ENCODE results near the gene PRMT7. TPM values are rescaled to one million over a fixed set of nuclear protein-coding genes. Genes with fewer than 3 reads are reported as not detected.
"Not testable (repeated sequence)": the region's sequence is repeated elsewhere in the genome, so short reads cannot be mapped to it uniquely, and the experiment has no call there.

Gene PRMT7
- total RNA-seq, 2 donors from 2014 or later, result 71.2 to 75.9 TPM

GRCh38 chr16:68288252-68288650 is 22.6 kb upstream of the PRMT7 start:
- H3K4me3 Mint-ChIP-seq, result peak overlapping the region; percentile 53 to 79
- DNase-seq (no peak), ATAC-seq (replicated peaks in 1 of 2) (no peak)
- peak overlapping the region; percentile 89 for H3K27ac Mint-ChIP-seq
- H3K36me3 Mint-ChIP-seq (ENCODE audit: insufficient read depth in 2 of 2), result peaks cover 10 to 38% of the 10 kb centered on the region in 2 donors
- H3K27me3 Mint-ChIP-seq (ENCODE audit: low read depth), result no peaks in the 10 kb centered on the region
- H3K4me1 Mint-ChIP-seq (ENCODE audit: low read depth), result peaks cover 95% of the 10 kb centered on the region
- H3K9me3 Mint-ChIP-seq, result no peaks in the 10 kb centered on the region

DNA sequence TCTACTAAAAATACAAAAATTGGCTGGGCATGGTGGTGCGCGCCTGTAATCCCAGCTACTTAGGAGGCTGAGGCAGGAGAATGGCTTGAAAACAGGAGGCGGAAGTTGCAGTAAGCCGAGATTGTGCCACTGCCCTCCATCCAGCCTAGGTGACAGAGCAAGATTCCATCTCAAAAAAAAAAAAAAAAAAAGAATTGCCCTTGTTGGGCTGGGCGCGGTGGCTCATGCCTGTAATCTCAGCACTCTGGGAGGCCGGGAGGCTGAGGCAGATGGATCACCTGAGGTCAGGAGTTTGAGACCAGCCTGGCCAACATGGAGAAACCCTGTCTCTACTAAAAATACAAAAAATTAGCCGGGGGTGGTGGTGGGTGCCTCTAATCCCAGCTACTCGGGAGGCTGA is 22.0 kb upstream of the PRMT7 start:
- H3K9me3 Mint-ChIP-seq; DNase-seq; ATAC-seq (replicated peaks in 1 of 2); H3K27me3 Mint-ChIP-seq (ENCODE audit: low read depth): not testable (repeated sequence)
- peak overlapping the region; percentile 89 for H3K27ac Mint-ChIP-seq
- H3K36me3 Mint-ChIP-seq (ENCODE audit: insufficient read depth in 2 of 2), result peaks cover 14 to 41% of the 10 kb centered on the region in 2 donors
- H3K4me1 Mint-ChIP-seq (ENCODE audit: low read depth), result peaks cover 94% of the 10 kb centered on the region
- peak overlapping the region; percentile 44 to 51 for H3K4me3 Mint-ChIP-seq

DNA sequence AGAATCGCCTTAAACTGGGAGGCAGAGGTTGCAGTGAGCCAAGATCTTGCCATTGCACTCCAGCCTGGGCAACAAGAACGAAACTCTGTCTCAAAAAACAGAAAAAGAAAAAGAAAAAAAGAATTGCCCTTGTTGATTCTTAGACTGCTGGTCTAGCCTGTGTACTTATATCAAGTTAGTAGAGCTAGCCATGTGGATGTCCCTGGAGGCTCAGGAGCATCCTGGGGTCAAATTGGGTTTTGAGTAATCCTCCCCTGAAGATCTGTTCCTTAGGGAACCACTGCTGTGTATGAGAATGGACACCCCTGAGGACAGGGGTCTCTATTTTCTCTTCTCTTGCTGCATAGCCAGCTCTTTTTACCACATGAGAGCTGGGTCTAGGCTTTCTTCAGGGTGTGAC is 21.6 kb upstream of the PRMT7 start:
- DNase-seq, result no peak
- H3K4me3 Mint-ChIP-seq, result peak overlapping the region; percentile 44 to 51
- H3K4me1 Mint-ChIP-seq (ENCODE audit: low read depth), result peaks cover 93% of the 10 kb centered on the region
- peak overlapping the region; percentile 89 for H3K27ac Mint-ChIP-seq
- no peak for ATAC-seq (replicated peaks in 1 of 2)
- H3K27me3 Mint-ChIP-seq (ENCODE audit: low read depth), result no peaks in the 10 kb centered on the region
- no peaks in the 10 kb centered on the region for H3K9me3 Mint-ChIP-seq
- peaks cover 16 to 43% of the 10 kb centered on the region in 2 donors for H3K36me3 Mint-ChIP-seq (ENCODE audit: insufficient read depth in 2 of 2)

GRCh38 chr16:68289621-68290329 is 21.0 kb upstream of the PRMT7 start:
- no peaks in the 10 kb centered on the region for H3K27me3 Mint-ChIP-seq (ENCODE audit: low read depth)
- peaks cover 91% of the 10 kb centered on the region for H3K4me1 Mint-ChIP-seq (ENCODE audit: low read depth)
- H3K36me3 Mint-ChIP-seq (ENCODE audit: insufficient read depth in 2 of 2), result peaks cover 18 to 45% of the 10 kb centered on the region in 2 donors
- DNase-seq (peak; percentile 65 to 72), ATAC-seq (replicated peaks in 1 of 2) (peak; percentile 85 to 87)
- no peaks in the 10 kb centered on the region for H3K9me3 Mint-ChIP-seq
- H3K27ac Mint-ChIP-seq, result peak overlapping the region; percentile 89
- H3K4me3 Mint-ChIP-seq, result peak overlapping the region; percentile 44 to 51

DNA sequence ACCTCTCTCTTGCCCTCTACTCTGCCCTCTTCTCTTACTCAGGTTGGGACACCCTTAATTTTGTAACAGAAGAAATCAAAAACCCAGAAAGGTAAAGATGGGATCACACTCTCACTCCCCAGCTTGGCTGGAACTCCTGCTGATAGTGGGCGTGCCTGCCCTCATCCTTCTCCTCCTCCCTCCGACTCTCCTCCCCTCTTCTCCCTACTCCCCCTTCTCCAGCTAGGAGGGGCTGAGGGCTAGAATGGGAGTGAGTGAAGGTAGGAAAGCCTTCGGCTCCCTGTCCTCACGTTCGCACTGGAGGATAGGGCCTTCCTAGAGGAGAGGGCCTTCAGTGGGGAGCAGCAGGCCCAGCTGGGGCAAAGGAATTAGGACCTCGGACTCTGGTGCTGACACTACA is 20.4 kb upstream of the PRMT7 start:
- Mint-ChIP-seq H3K36me3 (ENCODE audit: insufficient read depth in 2 of 2) (peaks cover 17 to 42% of the 10 kb centered on the region in 2 donors), H3K27me3 (ENCODE audit: low read depth) (no peaks in the 10 kb centered on the region), H3K9me3 (no peaks in the 10 kb centered on the region), H3K4me1 (ENCODE audit: low read depth) (peaks cover 85% of the 10 kb centered on the region), H3K4me3 (peak overlapping the region; percentile 44 to 51), H3K27ac (peak overlapping the region; percentile 89)
- ATAC-seq (replicated peaks in 1 of 2) (no peak), DNase-seq (no peak)

- H3K4me1 Mint-ChIP-seq (ENCODE audit: low read depth), result peaks cover 82% of the 10 kb centered on the region
- DNase-seq, result no peak
- peak overlapping the region in 1 of 2 donors; percentile 48 for H3K4me3 Mint-ChIP-seq
- peak overlapping the region; percentile 94 for H3K27ac Mint-ChIP-seq
- H3K9me3 Mint-ChIP-seq, result no peaks in the 10 kb centered on the region
- no peaks in the 10 kb centered on the region for H3K27me3 Mint-ChIP-seq (ENCODE audit: low read depth)
- no peak for ATAC-seq (replicated peaks in 1 of 2)
- H3K36me3 Mint-ChIP-seq (ENCODE audit: insufficient read depth in 2 of 2), result peaks cover 15 to 45% of the 10 kb centered on the region in 2 donors
These were observed 19.6 kb upstream of the PRMT7 start for GRCh38 chr16:68291227-68291626.

GRCh38 chr16:68292425-68292824 is 18.4 kb upstream of the PRMT7 start:
- Mint-ChIP-seq H3K4me1 (ENCODE audit: low read depth) (peaks cover 70% of the 10 kb centered on the region), H3K27ac (peak overlapping the region; percentile 94), H3K9me3 (no peaks in the 10 kb centered on the region), H3K27me3 (ENCODE audit: low read depth) (no peaks in the 10 kb centered on the region), H3K4me3 (no peak overlapping the region), H3K36me3 (ENCODE audit: insufficient read depth in 2 of 2) (peaks cover 15 to 40% of the 10 kb centered on the region in 2 donors)
- ATAC-seq (replicated peaks in 1 of 2), result no peak
- DNase-seq, result no peak

DNA sequence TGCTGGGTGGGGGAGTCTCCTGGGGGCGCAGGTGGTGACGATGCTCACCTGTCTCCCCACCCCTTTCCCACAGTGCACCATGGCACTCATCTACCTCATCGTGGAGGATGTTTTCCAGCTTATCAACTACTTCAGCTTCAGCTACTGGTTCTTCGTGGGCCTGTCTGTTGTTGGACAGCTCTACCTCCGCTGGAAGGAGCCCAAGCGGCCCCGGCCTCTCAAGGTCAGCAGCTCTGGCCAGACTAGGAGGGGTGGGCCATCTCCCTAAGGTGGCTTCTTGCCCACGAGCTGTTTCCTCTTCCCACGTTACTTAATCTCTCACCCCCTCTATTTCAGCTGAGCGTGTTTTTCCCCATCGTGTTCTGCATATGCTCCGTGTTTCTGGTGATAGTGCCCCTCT is 14.5 kb upstream of the PRMT7 start:
- DNase-seq, result no peak
- H3K27me3 Mint-ChIP-seq (ENCODE audit: low read depth), result no peaks in the 10 kb centered on the region
- H3K27ac Mint-ChIP-seq, result no peak overlapping the region

DNA sequence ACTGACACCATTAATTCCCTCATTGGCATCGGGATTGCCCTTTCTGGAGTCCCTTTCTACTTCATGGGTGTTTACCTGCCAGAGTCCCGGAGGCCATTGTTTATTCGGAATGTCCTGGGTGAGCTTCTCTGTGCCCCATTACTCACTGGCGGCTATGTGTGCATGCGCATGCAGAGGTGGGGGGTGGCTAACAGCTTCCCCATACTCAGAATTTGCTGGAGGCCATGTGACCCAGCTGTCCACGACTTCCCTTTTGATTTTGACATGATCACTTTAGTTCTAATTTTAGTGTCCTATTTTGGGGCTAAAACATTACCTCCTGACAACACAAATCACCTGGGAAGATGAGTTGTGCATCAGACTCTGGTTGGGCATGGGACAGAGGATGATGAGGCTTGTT is 14.1 kb upstream of the PRMT7 start:
- DNase-seq, result no peak
- Mint-ChIP-seq H3K4me1 (ENCODE audit: low read depth) (peaks cover 27% of the 10 kb centered on the region), H3K4me3 (no peak overlapping the region), H3K27ac (peak overlapping the region; percentile 25), H3K9me3 (no peaks in the 10 kb centered on the region), H3K27me3 (ENCODE audit: low read depth) (no peaks in the 10 kb centered on the region), H3K36me3 (ENCODE audit: insufficient read depth in 2 of 2) (peaks cover 10 to 39% of the 10 kb centered on the region in 2 donors)
- no peak for ATAC-seq (replicated peaks in 1 of 2)

More for the DNA sequence above, 14.5 kb upstream of the PRMT7 start:
- Mint-ChIP-seq H3K36me3 (ENCODE audit: insufficient read depth in 2 of 2) (peaks cover 10 to 40% of the 10 kb centered on the region in 2 donors), H3K9me3 (no peaks in the 10 kb centered on the region), H3K4me3 (no peak overlapping the region), H3K4me1 (ENCODE audit: low read depth) (peaks cover 32% of the 10 kb centered on the region)
- ATAC-seq (replicated peaks in 1 of 2), result no peak

GRCh38 chr16:68297908-68298307 is 12.9 kb upstream of the PRMT7 start:
- DNase-seq, result no peak
- H3K9me3 Mint-ChIP-seq, result no peaks in the 10 kb centered on the region
- H3K27me3 Mint-ChIP-seq (ENCODE audit: low read depth), result no peaks in the 10 kb centered on the region
- H3K4me1 Mint-ChIP-seq (ENCODE audit: low read depth), result peaks cover 23% of the 10 kb centered on the region
- peak overlapping the region; percentile 67 for H3K27ac Mint-ChIP-seq
- ATAC-seq (replicated peaks in 1 of 2), result no peak
- peaks cover 13 to 44% of the 10 kb centered on the region in 2 donors for H3K36me3 Mint-ChIP-seq (ENCODE audit: insufficient read depth in 2 of 2)
- H3K4me3 Mint-ChIP-seq, result no peak overlapping the region

DNA sequence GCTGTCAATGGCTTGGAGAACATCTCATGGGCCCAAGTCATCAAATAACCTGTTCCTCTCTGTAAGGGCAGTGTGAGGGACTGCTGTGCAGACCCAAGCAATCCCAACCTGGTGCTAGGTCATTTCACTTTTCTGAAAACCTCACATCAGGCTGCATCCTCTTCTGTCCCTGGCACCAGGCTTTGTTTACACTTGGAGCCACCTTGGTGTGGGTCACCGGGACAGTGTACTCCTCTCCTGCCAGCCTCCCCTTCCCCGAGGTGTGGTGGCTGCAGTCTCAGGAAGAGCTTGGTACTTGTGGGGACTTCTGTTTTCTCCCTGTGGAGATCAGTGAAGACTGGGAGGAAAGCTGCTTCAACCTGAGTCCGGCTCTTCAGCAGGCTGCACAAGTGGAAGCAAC is 12.5 kb upstream of the PRMT7 start:
- H3K4me3 Mint-ChIP-seq, result no peak overlapping the region
- H3K4me1 Mint-ChIP-seq (ENCODE audit: low read depth), result peaks cover 22% of the 10 kb centered on the region
- ATAC-seq (replicated peaks in 1 of 2) (no peak), DNase-seq (no peak)
- H3K27me3 Mint-ChIP-seq (ENCODE audit: low read depth), result no peaks in the 10 kb centered on the region
- H3K27ac Mint-ChIP-seq, result peak overlapping the region; percentile 48
- H3K9me3 Mint-ChIP-seq, result no peaks in the 10 kb centered on the region
- H3K36me3 Mint-ChIP-seq (ENCODE audit: insufficient read depth in 2 of 2), result peaks cover 13 to 45% of the 10 kb centered on the region in 2 donors

DNA sequence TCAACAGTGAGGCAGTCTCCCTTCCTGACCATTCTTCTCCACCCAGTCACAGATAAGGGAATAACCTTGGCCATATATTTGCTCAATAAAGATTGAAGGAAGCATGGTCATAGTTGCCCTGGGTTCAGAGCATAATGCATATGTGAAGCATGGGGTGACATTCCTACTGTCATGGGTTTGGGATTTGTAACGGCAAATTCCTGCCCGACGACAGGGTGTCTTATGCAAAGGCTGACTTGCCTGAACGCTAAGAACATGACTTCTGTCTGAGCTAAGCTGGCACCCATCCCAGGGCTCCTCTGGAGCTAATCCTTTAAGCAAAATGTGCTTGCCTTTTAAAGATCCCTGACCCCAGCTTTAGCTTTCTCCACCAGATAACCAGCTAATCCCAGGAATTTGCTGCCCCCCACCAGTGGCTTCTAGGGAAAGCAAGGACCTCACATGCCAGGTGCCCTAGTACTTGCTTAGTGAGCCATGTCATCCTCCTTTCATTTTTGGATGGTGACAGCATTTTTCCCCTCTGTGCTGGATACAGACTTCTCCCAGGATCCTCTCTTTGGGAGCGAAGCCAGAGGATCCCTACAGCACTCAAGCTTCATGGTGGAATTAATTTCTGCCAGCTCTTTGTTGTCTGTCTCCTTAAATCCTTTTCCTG is 11.8 kb upstream of the PRMT7 start:
- DNase-seq (no peak), ATAC-seq (replicated peaks in 1 of 2) (no peak)
- Mint-ChIP-seq H3K4me1 (ENCODE audit: low read depth) (peaks cover 16% of the 10 kb centered on the region), H3K36me3 (ENCODE audit: insufficient read depth in 2 of 2) (peaks cover 9 to 48% of the 10 kb centered on the region in 2 donors), H3K27ac (peak overlapping the region; percentile 93), H3K9me3 (no peaks in the 10 kb centered on the region), H3K4me3 (no peak overlapping the region), H3K27me3 (ENCODE audit: low read depth) (no peaks in the 10 kb centered on the region)

DNA sequence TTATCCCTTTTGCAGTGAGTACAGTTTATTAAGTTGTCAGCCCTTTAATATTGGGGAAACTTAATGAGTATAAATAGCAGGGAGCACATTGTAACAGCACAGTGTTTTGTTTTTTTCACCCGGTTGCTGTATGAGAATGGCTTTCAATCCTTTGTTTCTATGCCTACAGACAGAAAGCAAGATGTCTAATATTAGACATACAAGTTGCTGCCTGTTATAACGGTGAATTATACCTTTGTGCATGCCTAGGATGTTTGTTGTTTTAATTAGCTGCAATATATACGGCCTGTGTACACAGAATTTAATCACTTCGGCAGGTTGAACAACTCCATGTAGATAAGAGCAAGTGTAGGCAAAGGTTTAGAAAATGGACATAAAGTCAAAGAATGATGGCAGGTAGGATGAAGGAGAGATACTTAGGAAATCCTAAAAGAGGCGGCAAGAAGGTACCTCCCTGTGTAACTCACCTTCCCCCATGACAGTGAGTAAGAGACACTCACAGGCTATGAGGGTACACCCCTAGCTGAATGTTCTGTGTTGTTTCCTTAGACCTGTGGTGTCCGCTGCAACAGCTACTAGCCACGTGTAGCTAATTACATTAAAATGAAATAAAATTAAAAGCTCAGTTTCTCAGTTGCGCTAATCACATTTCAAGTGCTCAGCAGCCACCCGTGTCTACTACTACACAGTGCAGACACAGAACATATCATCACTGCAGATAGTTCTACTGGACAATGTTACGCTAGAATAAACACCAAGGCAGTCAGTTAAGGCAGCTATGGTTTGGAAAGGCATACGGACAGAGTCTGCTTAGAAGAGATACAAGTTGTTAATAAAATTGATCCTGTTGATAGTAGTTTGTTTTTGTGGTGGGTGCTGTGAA is 11.0 kb upstream of the PRMT7 start:
- peaks cover 5 to 45% of the 10 kb centered on the region in 2 donors for H3K36me3 Mint-ChIP-seq (ENCODE audit: insufficient read depth in 2 of 2)
- DNase-seq, result no peak

More for the DNA sequence above, 11.0 kb upstream of the PRMT7 start:
- Mint-ChIP-seq H3K4me1 (ENCODE audit: low read depth) (peaks cover 10% of the 10 kb centered on the region), H3K4me3 (no peak overlapping the region), H3K27ac (peak overlapping the region; percentile 95), H3K9me3 (no peaks in the 10 kb centered on the region), H3K27me3 (ENCODE audit: low read depth) (no peaks in the 10 kb centered on the region)
- no peak for ATAC-seq (replicated peaks in 1 of 2)
